ENCODE results near the gene PRKAB1.
"Not testable (repeated sequence)": the region's sequence is repeated elsewhere in the genome, so short reads cannot be mapped to it uniquely, and the experiment has no call there.

PRKAB1 gene

DNA sequence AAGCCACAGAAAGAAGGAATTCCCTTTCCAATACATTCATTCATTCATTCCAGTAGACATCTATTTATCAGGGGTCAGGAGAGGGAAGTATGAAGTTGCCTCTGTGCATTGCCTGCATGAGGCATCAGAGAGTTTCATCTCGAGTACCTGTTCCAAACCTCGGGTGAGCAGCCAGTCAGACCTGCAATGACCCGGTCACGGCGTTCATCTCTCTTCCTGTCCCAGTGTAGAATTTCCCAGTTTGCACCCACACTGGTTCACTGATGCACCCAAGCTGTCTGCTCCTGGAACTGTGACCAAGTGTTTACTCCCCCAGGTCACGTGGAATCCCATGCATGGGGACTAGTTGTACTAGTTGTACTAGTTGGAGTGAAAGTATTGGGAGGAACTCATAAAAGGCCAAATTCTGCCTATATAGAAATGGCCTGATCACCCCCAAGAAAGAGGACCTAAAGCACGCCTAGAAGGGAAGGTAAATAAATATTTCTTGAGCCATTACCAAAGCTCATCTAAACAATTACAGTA lies 22.3 kb upstream of the PRKAB1 start:
- Histone ChIP-seq H3K27me3 (replicated peaks; ENCODE audit: insufficient read depth, low read length) (no peaks in the 10 kb centered on the region), H3K79me2 (ENCODE audit: low read length) (no peaks in the 10 kb centered on the region), H3K4me3 (ENCODE audit: low read length) (no peak overlapping the region), H4K20me1 (ENCODE audit: insufficient read depth, low read length) (no peaks in the 10 kb centered on the region), H3K4me1 (ENCODE audit: low read length) (no peaks in the 10 kb centered on the region), H3F3A (ENCODE audit: insufficient read depth, low read length) (no peaks in the 10 kb centered on the region), H3K36me3 (replicated peaks; ENCODE audit: insufficient read depth, low read length) (no peaks in the 10 kb centered on the region), H2AFZ (ENCODE audit: low read length) (no peak overlapping the region), H3K4me2 (ENCODE audit: low read depth, low read length) (no peak overlapping the region), H3K27ac (ENCODE audit: low read length) (no peak overlapping the region), H3K9me3 (replicated peaks; ENCODE audit: insufficient read depth, low read length) (no peaks in the 10 kb centered on the region), H3K9me2 (replicated peaks; ENCODE audit: insufficient read depth, low read length) (no peaks in the 10 kb centered on the region), H3K9ac (ENCODE audit: low read length) (no peak overlapping the region)
- TF ChIP-seq, protein P1, sequence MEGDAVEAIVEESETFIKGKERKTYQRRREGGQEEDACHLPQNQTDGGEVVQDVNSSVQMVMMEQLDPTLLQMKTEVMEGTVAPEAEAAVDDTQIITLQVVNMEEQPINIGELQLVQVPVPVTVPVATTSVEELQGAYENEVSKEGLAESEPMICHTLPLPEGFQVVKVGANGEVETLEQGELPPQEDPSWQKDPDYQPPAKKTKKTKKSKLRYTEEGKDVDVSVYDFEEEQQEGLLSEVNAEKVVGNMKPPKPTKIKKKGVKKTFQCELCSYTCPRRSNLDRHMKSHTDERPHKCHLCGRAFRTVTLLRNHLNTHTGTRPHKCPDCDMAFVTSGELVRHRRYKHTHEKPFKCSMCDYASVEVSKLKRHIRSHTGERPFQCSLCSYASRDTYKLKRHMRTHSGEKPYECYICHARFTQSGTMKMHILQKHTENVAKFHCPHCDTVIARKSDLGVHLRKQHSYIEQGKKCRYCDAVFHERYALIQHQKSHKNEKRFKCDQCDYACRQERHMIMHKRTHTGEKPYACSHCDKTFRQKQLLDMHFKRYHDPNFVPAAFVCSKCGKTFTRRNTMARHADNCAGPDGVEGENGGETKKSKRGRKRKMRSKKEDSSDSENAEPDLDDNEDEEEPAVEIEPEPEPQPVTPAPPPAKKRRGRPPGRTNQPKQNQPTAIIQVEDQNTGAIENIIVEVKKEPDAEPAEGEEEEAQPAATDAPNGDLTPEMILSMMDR (IDR thresholded peaks at IDR 0.05; ENCODE audit: low read length): no peak
- TF ChIP-seq EZH2 (optimal IDR thresholded peaks at IDR 0.05; ENCODE audit: low read depth, low read length) (no peak), EZH2phosphoT487 (IDR thresholded peaks at IDR 0.05; ENCODE audit: low read length) (no peak)
- DNase-seq: no peak

DNA sequence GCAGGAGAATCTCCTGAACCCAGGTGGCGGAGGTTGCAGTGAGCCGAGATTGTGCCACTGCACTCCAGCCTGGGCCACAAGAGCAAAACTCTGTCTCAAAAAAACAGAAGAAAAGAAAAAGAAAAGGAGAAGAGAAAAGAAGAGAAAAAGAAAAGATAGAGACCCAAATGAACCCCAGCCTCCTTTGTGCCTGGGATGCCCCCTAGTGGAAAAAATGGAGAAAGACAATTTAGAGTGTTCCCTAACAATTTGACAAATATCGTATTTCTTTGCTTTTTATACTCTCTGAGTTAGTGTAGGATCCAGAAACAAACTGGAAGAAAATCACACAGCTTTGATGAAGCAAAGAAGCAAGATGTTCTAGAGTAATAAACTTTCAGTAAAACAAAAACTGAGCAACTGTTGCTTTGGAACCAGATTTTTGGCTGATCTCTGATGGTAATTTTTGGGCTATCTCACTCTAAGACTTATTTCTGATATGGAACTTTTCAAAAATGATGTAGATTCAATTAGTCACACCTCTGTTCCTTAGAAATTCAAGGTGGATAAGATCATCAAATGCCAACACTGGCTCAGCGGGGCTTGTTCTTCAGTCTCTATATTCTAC lies 18.6 kb upstream of the PRKAB1 start:
- TF ChIP-seq EZH2 (optimal IDR thresholded peaks at IDR 0.05; ENCODE audit: low read depth, low read length): no peak
- TF ChIP-seq EZH2phosphoT487 (IDR thresholded peaks at IDR 0.05; ENCODE audit: low read length): no peak
- TF ChIP-seq, protein P1 (IDR thresholded peaks at IDR 0.05; ENCODE audit: low read length): peak; percentile 55
- no peaks in the 10 kb centered on the region for H4K20me1 ChIP-seq (ENCODE audit: insufficient read depth, low read length)
- no peaks in the 10 kb centered on the region for H3K9me2 ChIP-seq (replicated peaks; ENCODE audit: insufficient read depth, low read length)
- no peaks in the 10 kb centered on the region for H3K27me3 ChIP-seq (replicated peaks; ENCODE audit: insufficient read depth, low read length)
- no peaks in the 10 kb centered on the region for H3K36me3 ChIP-seq (replicated peaks; ENCODE audit: insufficient read depth, low read length)
- no peaks in the 10 kb centered on the region for H3K4me1 ChIP-seq (ENCODE audit: low read length)
- DNase-seq: no peak
- H3K27ac ChIP-seq (ENCODE audit: low read length): no peak overlapping the region
- no peak overlapping the region for H3K9ac ChIP-seq (ENCODE audit: low read length)
- no peaks in the 10 kb centered on the region for H3K79me2 ChIP-seq (ENCODE audit: low read length)
- H3F3A ChIP-seq (ENCODE audit: insufficient read depth, low read length): no peaks in the 10 kb centered on the region
- no peaks in the 10 kb centered on the region; the same call in 1 of the 2 replicates for H3K9me3 ChIP-seq (replicated peaks; ENCODE audit: insufficient read depth, low read length)
- no peak overlapping the region for H3K4me2 ChIP-seq (ENCODE audit: low read depth, low read length)
- no peak overlapping the region for H3K4me3 ChIP-seq (ENCODE audit: low read length)
- no peak overlapping the region for H2AFZ ChIP-seq (ENCODE audit: low read length)

DNA sequence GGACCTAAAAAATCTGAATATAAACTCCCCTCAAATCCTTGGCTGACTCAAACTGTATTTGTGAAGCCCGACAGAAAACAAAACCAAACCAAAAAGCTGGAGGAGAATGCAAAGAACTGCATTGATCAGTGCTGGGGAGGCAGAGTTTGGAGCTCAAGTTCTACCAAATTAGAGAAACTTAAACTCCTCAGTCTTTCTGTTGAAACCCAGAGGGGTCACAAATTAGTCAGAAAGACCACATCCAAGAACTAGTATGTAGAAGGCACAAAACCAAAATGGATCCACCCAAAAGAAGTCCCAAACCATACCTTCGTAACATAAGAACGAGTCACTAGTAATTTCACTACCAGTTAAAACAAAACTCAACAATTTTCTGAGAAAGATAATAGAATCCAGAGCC lies 15.3 kb upstream of the PRKAB1 start:
- Histone ChIP-seq H3K9me2 (replicated peaks; ENCODE audit: insufficient read depth, low read length) (no peaks in the 10 kb centered on the region), H3K36me3 (replicated peaks; ENCODE audit: insufficient read depth, low read length) (no peaks in the 10 kb centered on the region), H3K4me3 (ENCODE audit: low read length) (no peak overlapping the region), H3K4me1 (ENCODE audit: low read length) (no peaks in the 10 kb centered on the region), H4K20me1 (ENCODE audit: insufficient read depth, low read length) (no peaks in the 10 kb centered on the region), H3K4me2 (ENCODE audit: low read depth, low read length) (no peak overlapping the region), H3K9me3 (replicated peaks; ENCODE audit: insufficient read depth, low read length) (no peaks in the 10 kb centered on the region; the same call in 1 of the 2 replicates), H3K27me3 (replicated peaks; ENCODE audit: insufficient read depth, low read length) (no peaks in the 10 kb centered on the region), H3K27ac (ENCODE audit: low read length) (no peak overlapping the region), H2AFZ (ENCODE audit: low read length) (no peak overlapping the region), H3K79me2 (ENCODE audit: low read length) (no peaks in the 10 kb centered on the region), H3F3A (ENCODE audit: insufficient read depth, low read length) (no peaks in the 10 kb centered on the region), H3K9ac (ENCODE audit: low read length) (no peak overlapping the region)
- DNase-seq: no peak
- no peak for TF ChIP-seq EZH2 (optimal IDR thresholded peaks at IDR 0.05; ENCODE audit: low read depth, low read length)

DNA sequence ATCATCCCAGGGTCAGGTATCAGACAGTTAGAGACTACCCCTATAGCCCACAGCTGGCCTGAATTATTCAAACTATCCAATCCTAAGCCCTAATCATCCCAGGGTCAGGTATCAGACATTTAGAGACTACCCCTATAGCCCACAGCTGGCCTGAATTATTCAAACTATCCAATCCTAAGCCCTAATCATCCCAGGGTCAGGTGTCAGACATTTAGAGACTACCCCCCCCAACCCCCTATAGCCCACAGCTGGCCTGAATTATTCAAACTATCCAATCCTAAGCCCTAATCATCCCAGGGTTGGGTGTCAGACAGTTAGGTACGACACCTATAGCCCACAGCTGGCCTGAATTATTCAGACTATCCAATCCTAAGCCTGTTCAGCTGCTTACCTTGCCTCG lies 10.9 kb upstream of the PRKAB1 start:
- H3K36me3 ChIP-seq (replicated peaks; ENCODE audit: insufficient read depth, low read length); H3K27ac ChIP-seq (ENCODE audit: low read length); H3K9me3 ChIP-seq (replicated peaks; ENCODE audit: insufficient read depth, low read length); DNase-seq; H3K9me2 ChIP-seq (replicated peaks; ENCODE audit: insufficient read depth, low read length); H3K9ac ChIP-seq (ENCODE audit: low read length); H3K4me3 ChIP-seq (ENCODE audit: low read length); H3K4me2 ChIP-seq (ENCODE audit: low read depth, low read length); H3K79me2 ChIP-seq (ENCODE audit: low read length); H3F3A ChIP-seq (ENCODE audit: insufficient read depth, low read length); H2AFZ ChIP-seq (ENCODE audit: low read length); H4K20me1 ChIP-seq (ENCODE audit: insufficient read depth, low read length); H3K4me1 ChIP-seq (ENCODE audit: low read length); H3K27me3 ChIP-seq (replicated peaks; ENCODE audit: insufficient read depth, low read length): not testable (repeated sequence)

DNA sequence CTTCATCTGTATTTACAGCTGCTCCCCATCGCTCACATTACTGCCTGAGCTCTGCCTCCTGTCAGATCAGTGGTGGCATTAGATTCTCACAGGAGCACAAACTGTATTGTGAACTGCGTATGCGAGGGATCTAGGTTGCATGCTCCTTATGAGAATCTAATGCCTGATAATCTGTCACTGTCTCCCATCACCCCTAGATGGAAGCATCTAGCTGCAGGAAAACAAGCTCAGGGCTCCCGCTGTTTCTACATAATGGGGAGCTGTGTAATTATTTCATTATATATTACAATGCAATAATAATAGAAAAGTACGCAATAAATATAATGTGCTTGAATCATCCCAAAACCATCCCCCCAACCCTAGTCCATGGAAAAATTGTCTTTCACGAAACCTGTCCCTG lies 9.8 kb upstream of the PRKAB1 start:
- H3K9me2 ChIP-seq (replicated peaks; ENCODE audit: insufficient read depth, low read length); H3K36me3 ChIP-seq (replicated peaks; ENCODE audit: insufficient read depth, low read length); H3F3A ChIP-seq (ENCODE audit: insufficient read depth, low read length); H3K79me2 ChIP-seq (ENCODE audit: low read length); H3K4me3 ChIP-seq (ENCODE audit: low read length); H3K9me3 ChIP-seq (replicated peaks; ENCODE audit: insufficient read depth, low read length); H2AFZ ChIP-seq (ENCODE audit: low read length); H3K9ac ChIP-seq (ENCODE audit: low read length); H3K4me2 ChIP-seq (ENCODE audit: low read depth, low read length); H4K20me1 ChIP-seq (ENCODE audit: insufficient read depth, low read length); DNase-seq; H3K4me1 ChIP-seq (ENCODE audit: low read length); H3K27ac ChIP-seq (ENCODE audit: low read length); H3K27me3 ChIP-seq (replicated peaks; ENCODE audit: insufficient read depth, low read length): not testable (repeated sequence)
